Limb (tissue), 2 donors: ENCODE results near the gene CATSPER3.

Source experiments
- DNase-seq, 2 donors: peaks; one replicate each; pipeline ENCODE4 v3.0.0-alpha.2; 2016; ENCODE audit errors: extremely low spot score in 2 of 2

CATSPER3 gene

DNA sequence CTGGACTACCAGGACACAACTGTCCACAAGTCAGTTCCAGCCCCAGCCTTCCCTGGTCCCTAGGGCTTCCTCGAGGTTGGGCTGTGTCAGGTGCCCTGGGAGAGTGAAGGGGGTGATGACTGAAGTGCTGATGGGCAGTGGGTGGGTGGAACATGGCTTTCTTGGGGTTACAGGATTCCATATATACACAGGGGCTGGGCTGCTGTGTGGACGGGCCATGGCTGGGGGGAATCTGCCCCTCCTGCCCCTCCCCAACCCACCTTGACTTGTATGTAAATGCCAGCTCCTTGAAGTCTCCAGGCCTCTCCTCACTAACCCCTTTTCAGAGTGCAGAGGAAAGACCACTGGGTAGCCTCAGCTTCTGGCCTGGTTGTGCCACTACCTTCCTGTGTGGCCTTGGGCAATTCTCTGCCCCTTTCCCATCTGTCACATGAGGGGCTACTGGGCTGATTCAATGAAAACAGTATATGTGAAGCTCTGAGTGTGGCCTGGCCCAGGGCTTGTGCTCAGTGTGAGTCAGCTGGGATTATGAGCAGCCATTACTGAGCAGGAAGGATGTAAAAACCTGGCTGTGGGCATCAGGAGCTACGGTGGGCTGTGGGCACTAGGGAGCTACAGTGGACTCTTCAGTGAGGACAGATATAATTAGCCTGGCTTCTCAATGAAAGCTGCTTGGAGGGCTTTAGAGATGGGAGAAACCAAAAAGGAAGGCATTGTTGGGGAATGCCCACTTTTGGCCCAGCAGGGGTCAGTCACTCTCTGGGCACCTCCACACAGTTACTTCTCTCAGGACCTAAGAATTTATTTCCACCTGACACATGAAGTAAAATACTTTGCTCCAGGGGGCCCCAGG is 43.0 kb downstream of the CATSPER3 start:
- DNase-seq, result no peak

DNA sequence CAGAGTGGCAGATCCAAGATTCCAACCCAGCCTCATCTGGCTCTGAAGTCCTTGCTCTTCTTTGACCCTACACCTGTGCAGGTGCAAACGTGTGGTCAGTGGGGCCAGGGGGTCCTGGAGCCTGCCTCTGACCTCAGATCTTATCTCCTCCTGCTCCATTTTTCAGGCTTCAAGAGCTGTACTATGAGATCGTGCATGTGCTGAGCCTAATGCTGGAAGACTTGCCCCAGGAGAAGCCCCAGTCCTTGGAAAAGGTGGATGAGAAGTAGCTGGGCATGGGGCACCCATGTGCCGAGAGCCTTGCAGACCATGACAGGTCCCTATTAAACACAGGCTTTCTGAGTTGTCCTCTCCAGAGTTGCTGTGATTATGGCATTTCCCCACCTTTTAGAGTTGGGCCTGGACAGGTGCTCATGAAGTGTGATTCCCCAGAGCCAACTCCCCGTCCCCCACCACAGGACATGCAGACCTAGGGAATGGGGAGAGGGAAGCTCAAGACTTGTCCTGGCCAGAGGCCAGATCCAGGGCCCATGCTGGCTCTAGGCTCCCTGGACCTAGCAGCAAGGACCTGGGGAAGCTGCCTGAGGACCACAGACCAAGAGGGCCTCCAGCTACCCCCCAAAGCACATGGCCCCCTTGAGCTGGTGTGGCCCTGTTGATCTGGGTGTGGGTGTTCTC is 43.8 kb downstream of the CATSPER3 start:
- DNase-seq, result no peak

DNA sequence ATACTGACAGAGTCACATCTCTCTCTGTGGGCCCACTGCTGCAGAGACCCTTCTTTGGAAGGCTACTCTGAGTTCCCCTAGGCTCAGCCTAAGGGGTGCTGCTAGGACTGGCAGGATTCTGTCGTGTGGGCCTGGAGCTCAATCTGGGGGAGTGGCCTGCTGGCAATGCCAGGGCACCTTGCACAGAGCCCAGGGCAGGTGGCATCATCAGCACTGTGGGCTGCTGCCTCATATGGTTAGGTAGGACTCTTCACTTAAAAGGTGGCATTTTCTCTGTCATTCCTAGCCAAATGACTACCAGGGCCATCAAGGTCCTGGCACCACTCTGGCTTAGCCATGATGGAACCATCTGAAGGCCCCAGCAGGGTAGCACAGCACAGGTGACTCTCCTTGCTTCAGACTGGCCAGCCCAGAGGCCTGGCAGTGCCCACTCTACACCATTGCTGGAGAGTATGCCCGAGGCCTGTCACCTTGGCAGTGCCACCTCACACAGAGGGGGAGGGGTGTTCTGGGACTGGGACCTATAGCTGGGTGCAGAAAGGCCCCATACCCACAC is 44.4 kb downstream of the CATSPER3 start:
- DNase-seq, result no peak

DNA sequence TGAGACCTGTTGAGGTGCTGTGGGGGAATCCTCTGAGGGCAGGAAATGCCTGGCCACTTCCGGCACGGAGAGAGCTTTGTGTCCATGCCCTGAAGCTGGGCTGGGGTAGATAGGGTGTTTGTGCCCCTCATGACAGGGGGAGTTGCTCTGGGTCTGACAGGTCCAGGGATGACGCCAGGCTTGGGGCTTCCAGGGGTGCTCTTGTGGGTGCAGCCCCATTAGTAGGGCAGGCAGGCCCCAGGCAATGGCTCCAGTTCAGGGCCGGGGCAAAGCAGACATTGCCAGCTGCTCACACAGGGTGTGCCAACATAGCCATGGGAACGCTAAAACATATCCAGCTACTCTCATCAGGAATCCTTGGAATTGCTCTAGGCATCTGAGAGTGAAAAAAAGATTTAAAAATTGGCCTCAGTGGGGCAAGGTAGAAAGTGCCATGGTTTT is 45.3 kb downstream of the CATSPER3 start:
- no peak for DNase-seq

DNA sequence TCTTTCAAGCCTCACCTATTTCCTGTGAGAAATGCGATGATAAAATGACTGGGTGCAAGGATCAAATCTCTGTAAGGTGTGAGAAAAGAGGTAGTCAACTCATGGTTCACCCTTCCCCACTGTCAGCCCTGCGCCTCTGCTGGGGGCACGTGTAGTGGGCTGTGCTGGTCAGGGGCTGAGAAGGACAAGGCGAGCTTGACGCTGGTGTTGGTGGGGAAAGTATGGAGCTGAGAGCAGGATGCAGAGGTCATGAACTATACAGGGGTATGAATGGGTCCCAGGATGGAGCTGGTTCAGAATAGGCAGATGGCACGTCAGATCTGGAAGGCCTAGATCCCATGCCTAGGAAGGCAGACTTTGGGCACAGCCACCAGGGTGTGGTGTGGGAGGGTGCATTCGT is 45.7 kb downstream of the CATSPER3 start:
- DNase-seq, result peak in 1 of 2 donors; percentile 14

DNA sequence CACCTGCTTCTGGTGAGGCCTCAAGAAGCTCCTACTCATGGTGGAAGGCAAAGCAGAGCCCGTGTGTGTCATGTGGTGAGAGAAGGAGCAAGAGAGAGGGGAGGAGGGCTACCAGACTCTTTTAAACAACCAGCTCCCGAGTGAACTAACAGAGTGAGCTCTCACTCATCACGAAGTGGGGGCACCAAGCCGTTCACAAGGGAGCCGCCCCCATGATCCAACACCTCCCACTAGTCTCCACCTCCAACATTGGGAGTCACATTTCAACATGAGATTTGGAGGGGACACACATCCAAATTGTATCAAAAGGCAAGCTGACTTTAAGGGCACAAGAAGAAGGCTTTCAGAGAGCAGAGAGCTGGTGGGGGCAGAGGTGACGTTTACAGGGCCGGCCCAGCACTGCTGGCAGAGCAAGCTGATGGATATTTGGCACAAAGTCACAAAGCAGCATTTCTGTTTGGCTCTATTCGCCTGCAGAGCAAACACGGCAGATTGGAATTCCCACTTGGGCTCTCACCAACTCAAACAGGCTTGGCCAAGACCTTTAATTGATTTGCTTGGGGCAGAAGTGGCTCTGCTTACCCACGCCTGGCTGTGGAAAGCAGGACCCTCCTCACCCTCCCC is 46.4 kb downstream of the CATSPER3 start:
- peak; percentile 22 to 63 for DNase-seq

DNA sequence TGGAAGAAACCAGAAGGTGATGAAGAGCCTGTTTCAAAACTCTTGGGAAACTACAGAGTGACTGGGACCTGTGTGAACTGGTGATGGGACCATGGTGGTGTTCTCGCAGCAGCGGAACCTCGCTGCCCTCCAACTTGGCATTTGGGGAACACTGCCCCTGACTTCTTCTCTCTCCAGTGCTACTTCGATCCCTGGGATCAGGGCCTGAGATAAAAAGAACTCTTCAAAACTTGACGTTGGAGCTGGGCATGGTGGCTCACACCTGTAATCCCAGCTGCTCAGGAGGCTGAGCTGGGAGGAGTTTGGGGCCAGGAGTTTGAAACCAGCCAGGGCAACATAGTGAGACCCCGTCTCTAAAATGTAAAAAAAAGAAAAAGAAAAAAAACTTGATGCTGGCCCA is 48.2 kb downstream of the CATSPER3 start:
- DNase-seq, result no peak

DNA sequence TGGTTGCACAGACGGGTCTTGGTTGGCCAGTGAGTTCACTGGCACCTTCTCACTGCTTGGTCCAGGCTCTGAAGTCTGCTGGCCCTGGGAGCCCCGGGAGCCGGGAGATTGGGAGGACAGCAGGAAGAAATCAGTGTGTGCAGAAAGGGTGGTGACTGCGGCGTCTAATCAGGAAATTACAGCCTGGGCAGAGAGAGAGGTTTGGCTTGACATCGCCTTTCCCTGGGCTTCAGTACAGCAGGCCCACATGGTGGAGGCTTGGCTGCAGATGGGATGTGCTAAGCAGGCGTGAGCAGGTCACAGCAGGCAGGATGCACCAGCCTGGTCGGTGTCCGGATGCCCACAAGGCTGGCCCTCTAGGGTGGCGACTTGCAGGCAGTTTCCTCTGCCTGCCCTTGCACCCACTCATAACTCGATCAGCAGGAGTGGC is 49.2 kb downstream of the CATSPER3 start:
- no peak for DNase-seq

DNA sequence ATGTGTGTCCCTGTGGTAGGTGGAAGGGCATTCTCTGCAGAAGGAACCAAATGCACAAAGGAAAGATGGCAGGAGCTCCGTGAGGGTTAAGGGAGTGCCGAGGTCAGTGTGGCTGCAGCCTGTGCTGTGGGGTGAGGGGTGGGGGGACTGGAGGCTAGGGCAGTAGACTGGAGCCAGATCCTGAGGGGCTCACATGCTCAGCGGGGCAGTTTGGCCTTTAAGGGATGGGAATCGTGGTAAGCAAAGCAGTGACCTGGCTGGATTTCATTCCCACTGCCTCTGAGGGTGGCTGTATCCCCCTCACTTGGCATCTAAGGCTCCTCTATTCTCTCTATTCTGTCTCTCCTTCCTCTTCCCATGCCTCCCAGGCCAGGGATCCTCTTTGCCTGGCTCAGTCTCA is 50.8 kb downstream of the CATSPER3 start:
- DNase-seq, result no peak

DNA sequence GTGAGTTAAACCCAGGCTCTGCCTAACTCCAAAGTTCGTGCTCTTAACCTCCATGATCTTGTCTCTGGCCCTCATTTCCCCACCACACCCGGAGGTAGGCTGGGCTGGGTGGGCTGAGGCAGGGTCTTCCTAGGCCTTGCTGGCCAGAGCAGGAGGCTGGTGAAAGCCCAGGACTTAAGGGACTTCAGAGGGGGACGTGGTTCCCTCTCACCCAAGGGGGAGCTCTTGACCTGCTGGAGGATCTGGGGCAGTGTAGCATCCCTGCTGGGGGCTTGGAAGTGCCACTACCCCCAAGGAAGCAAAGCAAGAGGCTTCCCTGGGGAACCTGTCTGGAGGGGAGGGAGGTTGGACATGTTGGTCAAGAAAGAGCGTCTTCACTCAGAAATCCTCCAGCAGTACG is 51.6 kb downstream of the CATSPER3 start:
- DNase-seq, result no peak

DNA sequence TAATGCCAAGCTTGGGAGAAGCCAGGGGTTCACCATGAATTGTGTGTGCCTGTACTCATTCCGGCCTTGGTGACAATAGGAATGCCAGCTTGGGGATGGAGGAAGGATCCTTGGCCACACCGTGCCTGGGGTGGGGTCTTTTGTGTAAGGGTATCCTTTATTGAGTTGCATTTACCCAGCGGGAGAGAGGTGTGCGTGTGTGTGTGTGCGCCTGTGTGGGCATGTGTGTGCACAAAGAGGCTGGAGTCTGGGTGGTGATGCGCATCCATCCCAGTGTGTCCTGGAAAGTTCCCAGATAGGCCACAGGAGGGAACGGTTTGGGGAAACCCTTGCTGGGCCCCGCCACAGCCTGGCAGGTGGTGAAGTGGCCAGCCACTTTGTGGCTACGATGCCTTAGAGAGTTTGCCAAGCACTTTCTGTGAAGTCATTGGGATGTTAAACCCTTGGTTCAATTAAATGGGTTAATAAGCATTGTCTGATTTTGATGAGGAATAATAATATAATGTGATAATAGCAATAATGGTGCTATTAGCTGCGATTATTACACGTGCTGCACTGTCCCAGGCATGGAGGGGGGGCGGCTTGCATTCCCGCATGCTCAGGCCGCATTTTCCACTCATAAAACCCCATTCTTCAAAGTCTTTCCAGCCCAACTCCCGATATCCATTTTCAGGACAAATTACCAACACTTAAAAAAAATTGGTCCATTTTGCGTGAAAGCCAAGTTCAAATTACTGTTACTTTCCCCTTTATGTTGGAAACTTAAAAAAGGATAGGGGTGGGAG is 52.6 kb downstream of the CATSPER3 start:
- DNase-seq, result no peak

DNA sequence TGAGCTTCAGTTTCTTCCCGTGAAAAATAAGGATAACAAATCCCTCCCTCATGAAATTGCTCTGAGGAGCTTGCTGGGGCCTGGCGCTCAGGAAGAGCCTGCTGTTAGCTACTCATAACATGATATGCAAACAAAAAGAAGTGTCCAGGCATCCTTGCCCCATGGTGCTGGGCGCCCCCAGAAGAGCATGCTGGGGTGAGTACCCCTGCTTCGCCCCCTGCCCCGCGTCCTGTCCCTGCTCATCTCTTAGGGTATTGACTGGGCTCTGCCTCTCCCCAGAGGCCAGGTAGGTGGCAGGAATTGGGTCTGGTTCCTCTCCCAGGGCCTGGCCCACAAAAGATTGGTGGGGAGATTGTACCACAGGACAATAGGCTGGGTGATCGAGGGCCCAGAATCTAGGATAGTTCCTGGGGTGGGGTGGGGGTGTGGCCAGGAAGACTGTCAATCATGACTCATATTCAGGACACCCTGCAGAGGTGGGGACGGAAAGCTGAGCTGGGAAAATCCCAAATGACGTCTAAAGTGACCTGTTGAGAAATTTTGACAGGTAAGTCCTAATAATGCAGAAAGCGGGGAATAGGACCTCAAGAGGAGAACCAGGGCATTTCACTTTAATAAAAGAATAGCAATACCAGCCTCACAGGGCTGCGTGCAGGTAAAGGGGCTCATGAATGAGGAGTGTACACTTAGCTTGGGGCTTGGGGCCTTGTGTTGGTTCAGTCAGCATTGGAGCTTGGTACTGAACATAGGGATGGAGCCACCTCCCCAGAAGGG is 57.4 kb downstream of the CATSPER3 start:
- DNase-seq, result no peak

DNA sequence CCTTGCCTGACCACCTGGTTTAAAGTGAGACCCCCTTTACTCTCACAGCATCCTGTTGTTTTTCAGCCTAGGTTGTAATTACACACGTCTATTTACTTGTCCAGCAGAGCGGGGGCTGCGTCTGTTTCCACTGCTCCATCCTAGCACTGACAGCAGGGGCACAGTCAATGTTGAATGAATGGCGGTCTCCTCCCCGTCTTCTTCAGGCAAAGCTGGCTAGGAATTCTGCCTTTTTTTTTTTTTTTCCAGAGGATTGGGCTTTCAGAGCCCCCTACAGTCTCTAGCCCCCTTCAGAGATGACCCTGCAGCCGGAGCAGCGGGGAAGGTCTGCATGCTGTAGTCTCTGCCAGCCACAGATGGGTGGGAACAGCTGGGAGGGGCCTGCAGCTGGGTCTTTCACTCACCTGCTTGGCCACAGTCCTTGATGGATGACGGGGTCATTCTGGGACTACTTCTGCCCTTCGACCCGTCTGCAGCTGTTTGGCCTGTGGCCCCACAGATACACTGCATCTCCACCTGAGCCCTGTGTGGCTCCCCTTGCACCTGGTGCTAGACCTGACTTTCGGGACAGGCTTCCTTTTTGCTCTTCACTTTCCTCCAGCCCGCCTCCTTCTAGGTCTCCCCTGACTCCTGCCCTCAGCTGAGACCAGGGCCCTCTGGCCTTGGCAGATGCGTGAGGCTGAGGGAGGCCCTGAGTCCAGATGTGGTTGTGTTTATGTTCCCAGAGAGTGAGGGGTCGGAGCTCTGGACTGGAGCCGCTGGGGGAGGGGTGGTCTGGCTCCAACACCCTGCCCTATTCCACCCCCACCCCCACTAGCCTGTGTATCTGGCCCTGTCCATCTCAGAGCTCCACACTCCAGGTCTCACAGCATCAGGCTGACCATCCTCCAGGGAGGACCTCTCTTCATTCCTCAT is 58.3 kb downstream of the CATSPER3 start:
- DNase-seq, result no peak

DNA sequence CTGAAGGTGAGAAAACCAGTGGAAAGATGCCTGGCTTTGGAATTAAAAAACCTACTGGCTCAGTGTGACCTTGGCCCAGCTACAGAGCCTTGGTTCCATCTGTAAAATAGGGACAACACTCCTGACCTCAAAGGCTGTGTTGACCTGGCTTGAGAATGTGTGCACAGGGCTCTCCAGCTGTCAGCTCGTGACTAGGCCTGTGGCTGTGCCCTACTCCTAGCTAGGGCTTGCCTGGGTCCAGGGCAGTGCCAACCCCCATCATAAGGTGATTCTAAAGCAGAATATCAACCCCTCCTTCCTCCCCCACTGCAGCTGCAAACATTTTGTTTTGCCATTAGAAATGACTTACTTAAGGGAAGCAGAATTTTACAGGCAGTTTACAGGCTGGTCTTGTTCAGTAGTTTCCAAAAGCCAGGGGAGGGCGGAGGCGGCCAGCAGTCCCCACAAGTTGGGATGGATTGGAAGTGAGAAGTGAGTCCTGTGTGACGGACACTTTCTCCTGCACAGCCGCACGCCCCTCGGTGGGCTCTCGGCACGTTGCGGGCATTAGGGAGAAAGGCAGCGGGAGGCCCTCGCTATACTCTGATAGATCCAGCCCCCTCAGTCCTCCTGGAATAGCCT is 59.0 kb downstream of the CATSPER3 start:
- DNase-seq, result no peak

DNA sequence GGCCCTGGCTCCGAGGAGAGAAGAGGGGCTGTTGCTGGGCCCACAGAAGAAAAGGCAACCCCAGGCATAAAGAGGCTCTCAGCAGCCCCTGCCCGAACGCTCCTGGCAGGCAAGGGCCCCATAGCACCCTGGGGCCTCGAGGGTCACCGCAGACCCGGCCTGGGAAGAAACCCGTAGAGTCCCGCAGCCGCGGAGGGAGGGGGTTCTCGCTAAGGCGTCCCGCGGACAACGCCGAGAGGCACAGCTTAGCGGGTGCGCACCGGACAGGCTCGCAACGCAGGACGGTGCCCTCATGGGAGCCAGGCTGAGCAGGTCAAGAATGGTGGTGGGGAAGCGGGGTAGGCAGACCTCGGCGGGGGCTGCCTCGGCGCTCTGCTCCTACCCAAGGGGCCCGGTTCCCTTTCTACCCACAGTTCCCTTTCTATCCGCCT is 59.6 kb downstream of the CATSPER3 start:
- DNase-seq, result no peak

DNA sequence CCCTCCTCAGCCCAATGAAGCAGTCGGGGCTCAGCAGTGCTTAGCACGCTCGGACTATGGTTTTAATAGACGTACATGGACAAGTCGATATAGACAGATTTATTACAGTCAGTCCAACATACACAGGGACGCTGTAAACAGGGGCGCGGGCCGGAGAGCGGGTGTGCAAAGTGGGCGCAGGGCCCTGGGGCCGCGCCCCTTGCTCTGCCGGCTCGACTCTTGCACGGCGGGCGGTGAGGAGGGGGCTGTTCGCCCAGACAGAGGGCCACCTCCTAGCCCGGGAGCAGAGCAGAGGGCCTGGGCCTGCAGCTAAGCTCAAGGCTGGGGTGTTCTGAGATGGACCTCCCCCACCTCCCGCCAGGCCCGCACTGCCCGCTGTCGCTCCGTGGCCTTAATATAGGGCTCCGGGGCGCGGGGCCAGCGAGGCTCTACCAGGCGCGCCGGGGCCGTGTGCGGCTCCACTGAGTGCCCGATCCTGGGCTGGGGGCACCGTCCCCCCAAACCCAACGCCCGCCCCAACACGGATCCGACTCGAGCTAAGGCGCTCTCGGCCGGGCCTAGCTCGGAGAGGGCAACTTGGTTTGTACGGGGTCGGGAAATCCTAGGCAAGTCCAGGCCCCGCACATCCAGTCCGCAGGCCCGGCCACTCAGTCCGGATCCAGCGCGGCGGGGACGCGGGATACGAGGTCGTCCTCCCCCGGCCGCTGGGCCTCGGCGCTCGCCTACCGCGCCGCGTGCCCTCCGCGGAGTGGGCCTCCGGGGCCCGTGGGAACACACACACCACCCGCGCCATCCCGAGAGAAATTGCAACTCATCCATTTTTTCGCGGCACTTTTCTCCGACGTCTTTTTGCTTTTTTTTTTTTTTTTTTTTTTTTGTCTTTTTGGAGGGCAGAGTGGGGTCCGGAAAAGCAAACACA is 60.2 kb downstream of the CATSPER3 start:
- no peak for DNase-seq

DNA sequence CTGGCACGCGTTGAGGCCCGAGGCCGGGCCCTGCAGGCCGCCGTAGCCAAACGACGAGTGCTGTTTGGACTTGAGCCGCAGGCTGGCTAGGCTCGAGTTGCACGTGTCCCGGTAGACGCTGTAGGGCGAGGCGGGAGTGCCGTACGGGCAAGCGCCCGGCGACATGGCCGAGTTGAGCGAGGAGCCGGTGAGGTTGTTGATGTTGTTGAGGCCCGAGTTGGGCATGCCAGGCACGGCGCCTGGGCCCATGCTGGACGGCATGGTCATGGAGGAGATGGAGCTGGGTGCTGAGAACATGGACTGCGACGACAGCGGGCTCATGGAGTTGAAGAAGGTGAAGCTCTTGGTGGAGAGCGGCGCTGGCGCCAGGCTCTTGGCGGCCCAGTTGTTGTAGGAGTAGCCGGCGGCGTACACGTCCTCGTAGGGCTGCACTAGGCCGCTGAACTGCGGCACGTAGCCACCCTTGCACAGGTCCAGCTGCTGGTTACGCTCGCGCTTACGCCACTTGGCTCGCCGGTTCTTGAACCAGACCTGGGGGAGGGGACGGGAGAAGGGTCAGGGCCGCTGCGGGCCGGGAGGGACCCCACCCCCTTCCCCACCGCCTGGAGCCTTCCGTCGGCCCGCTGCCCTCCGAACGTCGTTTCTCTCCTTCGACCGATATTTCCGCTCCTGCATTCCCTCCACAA is 61.2 kb downstream of the CATSPER3 start:
- DNase-seq, result peak in 1 of 2 donors; percentile 70
